ENCODE data around the gene NNMT.
"Not testable (repeated sequence)": the region's sequence is repeated elsewhere in the genome, so short reads cannot be mapped to it uniquely, and the experiment has no call there.

NNMT gene

DNA sequence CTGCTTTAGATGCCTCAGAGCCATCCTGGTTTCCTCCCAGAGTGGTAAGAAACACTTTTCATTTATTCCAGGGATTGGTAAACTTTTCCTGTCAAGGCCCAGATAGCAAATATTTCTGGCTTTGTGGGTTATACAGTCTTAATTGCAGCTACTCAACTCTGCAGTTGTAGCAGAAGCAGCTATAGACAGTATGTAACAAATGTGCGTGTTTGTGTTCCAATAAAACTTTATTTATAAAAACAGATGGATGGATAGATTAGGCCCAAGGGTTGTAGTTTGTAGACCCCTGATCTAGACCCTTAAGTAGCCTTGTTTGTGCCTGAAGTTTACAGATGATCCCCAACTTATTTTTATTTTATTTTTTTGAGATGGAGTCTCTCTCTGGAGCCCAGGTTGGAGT lies 17.9 kb downstream of the NNMT start:
- DNase-seq = no peak

DNA sequence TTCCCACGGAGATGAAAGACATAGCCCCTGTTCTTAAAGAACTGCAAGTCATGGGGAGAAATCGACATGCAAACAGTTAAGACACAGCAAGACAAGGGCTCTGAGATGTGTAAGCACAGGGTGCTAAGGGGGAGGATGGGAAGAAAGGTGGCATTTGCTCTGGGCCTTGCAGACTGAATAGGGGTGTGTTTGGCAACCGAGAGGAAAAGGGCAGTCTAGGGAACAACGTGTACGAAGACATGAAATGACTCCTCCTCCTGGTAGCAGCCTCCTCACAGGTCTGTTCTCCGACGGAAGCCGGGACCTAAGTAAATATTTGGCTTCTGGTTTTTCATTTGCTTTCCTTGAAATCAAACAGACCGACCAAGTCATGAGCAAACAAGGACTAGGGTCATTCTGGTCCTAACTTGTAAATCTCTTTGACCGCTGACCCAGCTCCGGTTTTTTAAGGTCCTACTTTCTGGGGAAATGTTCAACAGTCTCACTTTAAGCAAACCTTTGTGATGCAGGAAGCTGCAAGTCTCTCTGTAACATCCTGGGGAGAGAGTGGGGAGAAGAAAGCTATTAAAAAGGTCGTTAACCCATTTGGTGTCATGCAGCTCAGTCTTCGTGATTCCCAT lies 19.7 kb downstream of the NNMT start:
- DNase-seq = peak; percentile 47

DNA sequence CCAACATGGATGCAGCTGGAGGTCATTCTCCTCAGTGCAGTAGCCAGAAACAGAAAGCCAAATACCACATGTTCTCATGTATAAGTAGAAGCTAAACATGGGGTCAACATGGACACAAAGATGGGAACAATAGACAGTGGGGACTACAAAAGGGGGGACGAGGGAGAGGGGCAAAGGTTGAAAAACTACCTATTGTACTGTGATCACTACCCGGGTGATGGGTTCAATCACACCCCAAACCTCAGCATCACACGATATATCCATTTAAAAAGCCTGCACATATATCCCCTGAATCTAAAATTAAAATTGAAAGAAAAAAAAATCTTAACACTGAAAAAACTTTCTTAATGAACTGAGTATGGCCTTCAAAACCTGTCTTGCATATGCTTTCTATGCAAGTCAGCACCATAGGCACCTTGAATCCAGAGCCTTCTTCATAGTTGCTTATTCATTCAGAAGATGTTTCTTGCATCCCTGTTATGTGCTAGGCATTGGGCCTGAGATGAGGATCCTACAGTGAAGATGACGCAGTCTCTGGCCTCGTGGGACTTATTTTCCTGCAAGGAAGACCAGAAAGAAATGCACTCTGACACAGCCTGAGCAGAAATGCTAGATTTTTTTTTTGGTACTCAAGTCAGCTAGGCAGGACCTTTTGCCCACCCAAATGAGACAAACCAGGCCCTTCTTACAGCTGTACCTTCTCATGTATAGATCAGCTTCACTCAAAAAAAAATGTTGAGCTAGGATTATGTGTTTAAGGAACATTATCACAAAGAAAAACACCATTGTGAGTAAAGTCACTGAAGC lies 21.0 kb downstream of the NNMT start:
- DNase-seq = no peak

DNA sequence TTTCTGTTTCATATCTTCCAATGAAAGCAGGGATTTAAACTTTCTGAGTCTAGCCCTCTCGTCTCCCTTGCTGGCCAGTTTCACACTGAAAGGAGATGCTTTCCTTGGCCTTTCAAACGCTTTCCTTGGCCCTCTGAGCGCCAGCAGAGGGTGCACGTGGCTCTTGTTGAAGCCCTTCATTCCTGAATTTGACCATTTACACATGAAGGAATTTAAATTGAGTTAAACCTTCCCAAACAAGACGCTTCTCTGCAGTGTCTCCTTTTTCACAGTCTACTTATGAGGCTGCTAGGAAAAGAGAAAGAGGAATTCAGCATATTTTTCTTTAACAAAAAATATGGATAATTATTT lies 21.6 kb downstream of the NNMT start:
- no peak for DNase-seq

DNA sequence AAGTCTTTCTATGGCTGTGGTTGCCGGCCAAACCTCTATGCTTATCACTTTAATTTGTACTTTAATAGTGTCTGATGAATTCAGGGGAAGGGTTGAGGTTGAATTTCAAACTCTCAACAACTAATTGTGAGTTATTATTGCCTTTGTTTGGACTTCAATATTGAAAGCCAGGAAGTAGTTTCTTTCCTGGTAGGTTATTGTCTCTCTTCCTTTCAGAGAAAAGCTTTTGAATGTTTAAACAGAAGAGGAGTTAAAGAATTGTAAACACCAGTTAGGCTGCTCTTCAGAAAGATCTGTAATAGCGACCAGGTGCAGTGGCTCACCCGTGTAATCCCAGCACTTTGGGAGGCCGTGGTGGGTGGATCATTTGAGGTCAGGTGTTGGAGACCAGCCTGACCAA lies 22.2 kb downstream of the NNMT start:
- DNase-seq = peak; percentile 74

DNA sequence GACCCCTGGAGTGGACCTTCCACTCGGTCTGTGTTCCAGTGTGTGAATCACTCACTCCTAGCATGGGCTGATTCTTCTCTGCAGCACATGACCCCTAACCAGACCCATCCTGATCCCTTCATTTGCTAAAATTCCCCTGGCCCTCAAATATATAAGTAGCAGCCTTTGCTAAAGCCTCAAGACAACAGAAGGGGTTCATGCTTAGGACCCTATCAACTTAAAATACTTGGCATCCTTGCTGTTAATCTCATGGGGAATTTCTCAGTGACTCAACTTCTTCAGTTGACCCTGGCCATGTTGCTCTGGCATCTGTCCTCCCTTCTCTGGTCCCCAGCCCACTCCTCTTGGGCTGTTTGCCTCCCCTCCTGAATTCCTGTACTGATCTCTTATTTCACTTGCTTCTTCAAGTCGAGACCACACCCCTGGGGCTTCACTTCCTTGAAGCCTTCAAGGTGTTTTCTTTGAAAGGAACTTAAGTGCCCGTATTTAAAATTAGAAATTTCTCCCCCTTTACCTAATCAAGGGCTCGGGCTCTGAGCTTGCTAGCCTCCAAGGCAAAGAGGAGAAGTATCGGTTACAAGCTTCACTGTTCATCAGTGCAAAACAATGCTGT lies 23.6 kb downstream of the NNMT start:
- DNase-seq = no peak

DNA sequence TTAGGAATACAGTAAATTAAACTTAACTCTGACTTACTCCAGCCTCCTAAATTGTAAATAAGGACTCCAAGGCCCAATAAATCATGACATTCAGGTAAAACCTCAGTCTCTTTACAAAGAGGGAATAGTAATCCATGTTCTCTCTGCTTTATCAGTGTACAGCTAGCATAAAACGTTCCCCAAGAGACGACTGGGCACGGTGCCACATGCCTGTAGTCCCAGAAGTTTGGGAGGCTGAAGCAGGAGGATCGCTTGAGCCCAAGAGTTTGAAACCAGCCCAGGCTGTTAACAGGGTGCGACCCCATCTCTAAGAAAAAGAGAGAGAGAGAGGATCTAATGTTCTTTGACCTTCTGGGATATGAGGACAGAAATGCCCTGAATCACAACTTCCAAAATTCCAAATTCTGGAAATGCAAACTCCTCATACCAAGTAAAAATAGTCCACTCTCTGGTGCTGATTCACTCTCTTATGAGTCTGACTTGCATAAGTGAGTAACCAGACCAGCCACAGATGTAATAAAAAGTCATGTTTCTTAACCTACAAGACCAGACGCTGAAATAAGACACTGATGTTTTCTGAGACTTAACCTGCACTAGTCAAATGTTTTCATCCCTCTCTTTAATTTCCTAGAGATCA lies 25.5 kb downstream of the NNMT start:
- no peak for DNase-seq

DNA sequence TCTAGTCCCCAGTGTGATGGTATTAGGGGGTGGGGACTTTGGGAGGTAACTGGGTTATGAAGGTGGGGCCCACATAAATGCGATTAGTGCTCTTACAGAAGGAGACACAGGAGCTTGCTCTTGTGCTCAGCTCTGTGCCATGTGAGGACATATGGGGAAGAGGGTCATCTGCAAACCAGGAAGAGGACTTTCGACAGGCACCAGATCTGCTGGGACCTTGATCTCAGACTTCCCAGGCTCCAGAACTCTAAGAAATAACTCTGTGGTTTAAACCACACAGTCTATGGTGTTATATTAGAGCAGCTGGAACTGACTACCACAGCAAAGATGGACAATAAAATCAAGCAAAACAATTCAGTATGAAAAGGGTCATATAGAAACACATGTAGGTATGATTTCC lies 26.7 kb downstream of the NNMT start:
- DNase-seq = no peak

DNA sequence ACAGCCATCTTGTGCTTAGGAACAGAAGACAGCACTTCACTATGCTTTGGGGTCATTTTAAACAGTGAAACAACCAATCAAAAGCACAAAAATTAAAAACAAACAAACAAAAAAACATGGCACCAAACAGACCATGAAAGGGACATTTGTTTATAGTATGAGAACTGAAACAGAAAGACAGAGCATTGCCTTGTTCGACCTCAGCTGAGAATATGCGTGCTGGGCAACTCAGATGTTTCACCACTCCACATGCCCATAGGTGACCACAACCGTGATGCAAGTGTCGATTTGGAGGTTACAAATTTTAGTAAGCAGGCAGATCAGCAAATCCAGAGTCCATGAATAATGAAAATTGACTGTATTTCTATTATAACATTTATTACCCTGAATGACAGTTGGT lies 30.0 kb downstream of the NNMT start:
- no peak for DNase-seq

DNA sequence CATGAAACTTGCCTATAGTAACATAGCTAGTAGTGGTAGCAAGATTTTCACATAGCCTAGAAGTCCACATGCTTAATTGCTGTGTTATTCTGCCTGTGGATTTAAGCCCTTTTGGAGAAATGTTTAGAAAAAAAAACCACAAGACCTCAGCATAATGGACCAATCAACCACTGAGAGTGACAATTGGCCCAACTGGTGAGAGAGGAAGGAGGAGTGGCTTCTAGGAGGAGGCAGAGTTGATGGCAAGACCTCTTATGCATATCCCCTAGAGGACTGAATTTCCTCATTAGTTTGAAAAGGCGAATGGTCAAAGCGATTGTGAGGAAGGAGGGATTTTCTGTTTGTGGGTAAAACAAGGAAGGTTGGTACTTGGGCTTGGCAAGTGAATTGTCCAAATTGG lies 30.6 kb downstream of the NNMT start:
- no peak for DNase-seq

DNA sequence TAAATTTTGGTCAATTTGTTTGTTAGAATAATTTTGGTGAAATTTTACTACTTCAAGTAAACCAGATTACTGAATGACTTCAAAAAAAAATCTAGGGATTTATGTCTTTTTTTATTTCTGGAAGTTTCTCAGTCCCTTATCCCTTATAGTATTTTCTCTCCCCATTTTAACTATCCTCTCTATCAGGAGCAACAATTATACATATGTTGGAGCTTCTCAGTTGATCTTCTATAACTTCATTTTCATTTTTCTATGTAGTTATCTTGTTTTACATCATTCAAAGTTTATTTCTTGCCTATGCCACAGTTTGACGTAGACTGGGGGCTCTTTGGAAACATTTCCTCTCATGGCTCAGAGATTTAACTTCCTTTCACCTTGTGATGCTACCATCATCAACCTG lies 34.2 kb downstream of the NNMT start:
- DNase-seq = no peak

DNA sequence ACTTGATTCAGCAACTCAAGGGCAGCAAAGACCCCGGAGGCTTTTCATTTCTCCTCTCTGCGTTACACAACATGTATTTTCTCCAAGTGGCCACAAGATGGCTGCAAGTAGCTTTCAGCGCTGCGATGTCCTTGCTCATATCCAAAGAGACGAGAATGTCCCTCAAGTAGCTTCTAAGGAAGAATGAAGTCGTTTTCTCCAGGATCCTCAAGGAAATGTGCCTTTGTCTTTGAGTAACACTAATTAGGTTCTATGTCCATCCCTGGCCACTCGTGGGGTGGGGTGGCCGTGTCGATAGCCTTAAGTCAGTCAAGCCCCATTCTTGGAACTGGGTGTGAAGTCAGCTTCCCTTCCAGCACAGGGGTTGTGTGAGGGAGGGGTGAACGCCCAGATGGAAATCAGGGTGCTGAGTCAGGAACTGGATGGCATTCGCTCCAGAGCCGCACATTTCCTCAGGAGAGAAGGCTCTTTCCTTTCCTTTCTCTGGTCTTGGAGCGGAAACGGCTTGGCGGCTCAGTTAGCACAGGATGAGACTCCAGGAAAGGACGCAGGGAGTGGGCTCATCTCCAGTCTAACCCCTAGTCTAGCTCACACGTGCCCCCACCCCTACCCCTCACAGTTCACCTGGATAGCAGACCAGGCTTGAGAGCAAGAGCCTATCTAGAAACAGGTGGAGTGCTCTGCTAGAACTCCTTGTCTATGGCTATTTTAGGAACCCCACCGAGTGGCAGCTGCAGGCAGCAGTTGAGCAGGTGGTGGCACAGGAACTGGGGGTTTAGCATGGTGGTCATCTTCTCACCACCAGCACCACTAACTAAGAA lies 44.3 kb downstream of the NNMT start:
- peak; percentile 38 for DNase-seq

DNA sequence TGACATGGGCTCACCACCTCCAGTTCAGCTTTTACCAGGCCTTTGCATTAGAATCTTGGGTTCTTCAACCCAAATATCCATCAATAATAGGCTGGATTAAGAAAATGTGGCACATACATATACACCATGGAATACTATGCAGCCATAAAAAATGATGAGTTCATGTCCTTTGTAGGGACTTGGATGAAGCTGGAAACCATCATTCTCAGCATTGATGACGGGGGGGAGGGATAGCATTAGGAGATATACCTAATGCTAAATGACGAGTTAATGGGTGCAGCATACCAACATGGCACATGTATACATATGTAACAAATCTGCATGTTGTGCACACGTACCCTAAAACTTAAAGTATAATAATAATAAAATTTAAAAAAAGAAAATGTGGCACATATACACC lies 45.5 kb downstream of the NNMT start:
- DNase-seq = not testable (repeated sequence)

DNA sequence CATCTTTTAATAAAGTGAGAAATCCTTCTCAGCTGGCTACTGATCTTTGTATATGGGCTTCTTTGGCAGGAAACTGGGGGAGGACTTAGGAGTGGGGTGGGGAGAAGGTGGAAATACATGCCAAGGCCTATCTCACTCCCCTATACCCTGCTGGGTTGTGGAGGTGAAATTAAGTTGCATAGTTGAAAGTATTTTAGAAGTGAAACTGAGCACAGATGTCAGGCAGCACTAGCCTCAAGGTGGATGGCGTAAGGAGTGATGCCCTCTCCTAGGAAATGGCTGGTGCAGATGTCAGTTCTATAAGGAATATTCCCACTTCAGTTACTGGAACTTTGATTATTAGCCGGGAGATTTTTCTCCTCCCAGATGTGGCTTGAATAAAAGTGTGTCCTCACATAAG lies 46.3 kb downstream of the NNMT start:
- DNase-seq = no peak

DNA sequence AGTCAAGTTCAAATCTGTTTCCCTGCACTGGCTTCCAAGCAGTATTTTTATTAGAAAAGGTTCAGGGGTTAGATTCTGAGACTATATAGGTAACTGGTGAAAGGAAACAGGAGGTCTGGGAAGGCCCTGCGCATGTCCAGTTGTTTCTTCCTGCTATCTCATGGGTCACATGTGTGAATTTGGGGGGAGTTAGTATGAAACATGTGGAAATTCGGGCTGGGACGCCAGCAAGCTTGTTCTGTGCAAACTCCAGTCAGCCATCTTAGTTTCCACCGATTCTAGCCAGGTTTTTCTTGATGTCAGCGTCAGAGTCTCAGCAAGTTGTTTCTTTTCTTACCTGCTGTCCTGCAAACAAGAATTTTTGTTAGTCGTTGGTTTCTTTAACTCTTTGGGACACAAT lies 46.8 kb downstream of the NNMT start:
- no peak for DNase-seq

DNA sequence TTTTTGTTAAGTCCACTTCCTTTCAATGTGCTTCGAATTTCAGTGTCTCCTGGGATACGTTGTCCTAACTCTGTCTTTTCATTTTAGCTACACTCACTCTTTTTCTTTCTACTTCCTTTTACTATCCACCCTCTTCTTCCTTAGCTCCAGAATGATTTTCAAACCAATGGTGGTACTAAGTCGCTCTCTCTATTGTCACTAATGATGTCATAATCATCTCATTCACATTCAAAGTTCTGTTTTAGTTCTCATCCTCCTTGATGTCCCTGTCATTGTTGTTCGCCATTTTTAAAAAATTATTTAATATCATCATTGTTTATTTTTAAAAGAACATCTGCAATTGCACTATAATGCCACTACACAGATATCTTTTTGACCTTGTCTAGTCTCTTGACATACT lies 47.3 kb downstream of the NNMT start:
- DNase-seq = no peak

DNA sequence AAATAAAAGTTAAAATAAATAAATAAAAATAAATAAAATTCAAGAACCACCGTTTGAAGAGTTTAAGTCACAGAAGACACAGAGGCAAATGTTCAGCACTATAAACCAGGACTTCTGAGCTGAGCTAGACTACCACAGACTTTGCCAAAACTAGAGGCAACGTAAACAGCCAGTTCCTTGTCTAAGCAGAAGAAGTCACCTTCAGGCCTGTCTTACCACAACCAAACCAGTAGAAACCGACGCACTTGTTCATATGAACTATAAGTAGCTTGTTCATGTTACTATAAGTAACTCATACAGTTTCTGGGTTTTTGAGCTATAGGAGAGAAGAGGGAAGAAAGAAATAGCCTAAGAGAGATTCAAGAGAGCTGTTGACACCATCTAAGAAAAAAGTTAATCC lies 48.3 kb downstream of the NNMT start:
- DNase-seq = no peak

DNA sequence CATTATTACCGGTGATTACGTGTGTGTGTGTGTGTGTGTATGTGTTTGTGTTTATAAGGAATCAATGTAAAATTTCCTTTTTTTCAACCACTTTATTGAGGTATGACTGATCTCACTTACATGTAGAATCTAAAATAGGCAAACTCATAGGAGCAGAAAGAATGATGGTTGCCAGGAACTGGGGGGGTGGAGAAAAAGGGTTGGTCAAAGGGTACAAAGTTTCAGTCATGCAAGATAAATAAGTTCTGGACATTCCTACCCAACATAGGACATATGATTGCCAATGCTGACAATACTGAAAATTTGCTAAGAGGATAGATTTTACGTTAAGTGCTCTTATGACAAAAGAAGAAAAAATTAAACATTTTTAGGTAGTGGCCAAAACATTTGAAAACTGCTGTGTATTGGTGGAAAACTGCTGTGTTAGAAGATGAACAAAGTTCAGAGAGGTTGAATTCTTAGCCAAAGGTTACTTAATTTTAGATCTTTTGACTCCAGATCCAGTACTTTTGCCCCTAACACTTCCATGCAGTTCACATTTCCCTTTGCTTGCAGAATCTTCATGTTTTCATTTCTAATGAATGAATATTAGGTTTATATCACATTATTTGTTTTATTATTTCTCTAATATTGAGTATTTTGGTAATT lies 49.5 kb downstream of the NNMT start:
- no peak for DNase-seq

DNA sequence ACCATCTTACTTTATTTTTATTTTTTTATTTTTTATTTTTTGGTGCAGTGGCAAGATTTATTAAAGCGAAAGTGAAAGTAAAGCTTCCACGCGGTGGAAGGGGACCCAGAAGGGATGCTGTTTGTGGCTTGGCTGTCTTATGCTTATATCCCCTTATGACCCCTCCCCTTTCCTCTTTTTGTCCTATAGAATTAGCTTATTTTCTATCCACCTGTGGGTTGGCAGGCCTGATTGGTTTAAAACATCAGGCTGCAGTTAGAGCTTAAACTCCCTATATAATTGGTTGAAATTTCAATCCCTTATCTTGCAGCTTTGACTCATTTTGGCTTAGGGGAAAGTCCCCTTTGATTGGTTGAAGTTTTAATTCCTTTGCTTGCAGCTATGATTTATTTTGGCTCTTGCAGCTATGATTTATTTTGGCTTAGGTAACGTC lies 50.5 kb downstream of the NNMT start:
- no peak for DNase-seq

DNA sequence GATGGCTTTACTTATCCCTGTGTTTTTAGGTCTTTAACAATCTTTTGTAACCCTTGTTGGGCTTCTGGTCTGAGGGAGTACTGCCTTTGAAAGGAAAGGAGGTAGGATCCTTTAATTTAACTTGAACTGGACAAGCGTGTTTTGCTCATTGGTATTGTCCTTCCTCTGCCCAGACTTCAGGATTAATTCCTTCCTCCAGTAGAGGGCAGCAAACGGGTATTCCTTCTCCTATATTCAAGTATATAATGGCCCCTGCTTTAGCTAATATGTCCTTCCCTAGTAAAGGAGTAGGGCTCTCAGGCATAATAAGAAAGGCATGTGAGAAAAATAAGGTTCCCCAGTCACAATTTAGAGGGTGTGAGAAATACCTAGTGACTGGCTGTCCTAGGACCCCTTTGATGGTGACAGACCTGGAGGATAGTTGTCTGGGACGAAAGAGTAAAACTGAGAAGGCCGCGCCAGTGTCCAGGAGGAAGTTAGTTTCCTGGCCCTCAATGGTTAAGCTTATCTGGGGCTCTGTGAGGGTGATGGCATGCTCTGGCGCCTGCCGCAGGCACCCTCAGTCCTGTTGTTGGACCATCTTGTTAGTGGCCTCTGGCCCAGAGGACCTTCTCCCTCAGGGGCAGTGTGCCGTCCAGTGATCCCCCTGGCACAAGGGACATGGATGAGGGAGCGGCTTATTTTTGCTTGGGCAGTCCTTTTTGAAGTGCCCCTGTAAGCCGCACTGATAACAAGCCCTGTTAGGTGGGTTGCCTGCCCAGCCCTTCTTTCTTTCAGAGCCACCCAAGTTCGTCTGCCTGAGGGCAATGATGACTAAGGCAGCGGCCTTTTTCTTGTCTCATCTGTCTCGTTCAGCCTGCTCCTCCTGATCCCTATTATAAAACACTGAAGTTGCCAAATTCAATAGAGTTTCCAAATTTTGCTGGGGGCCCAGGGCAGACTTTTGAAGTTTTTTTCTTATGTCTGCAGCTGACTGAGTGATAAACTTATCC lies 52.3 kb downstream of the NNMT start:
- peak; percentile 26 for DNase-seq

DNA sequence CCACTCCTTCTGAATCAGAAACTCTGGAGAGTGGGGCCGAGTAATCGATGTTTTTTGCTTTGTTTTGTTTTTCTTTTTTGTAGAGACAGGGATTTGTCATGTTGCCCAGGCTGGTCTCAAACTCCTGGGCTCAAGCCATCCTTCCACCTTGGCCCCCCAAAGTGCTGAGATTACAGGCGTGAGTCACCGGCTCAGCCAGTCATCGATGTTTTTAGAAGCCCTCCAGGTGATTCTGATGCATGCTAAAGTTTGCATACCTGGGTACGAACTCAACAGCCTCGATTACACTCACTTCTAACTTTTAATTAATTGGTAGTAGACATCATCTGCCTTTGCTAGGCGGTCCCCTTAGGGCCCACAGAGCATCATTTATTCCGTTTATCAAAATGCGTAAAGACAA lies 53.8 kb downstream of the NNMT start:
- no peak for DNase-seq
